PFSK-1 (cell line): Measurements from ENCODE around the gene KCNQ1.

ENCODE experiments used
- FOXP2 ChIP-seq: optimal IDR thresholded peaks from 2 replicates; pipeline ENCODE3; 2011; ENCODE audit warnings: borderline replicate concordance, control low read depth, inconsistent platforms; ENCODE audit not compliant: insufficient read depth; ENCODE audit errors: extremely low read length, extremely low read depth
- POLR2AphosphoS5 ChIP-seq: IDR thresholded peaks from 2 replicates; pipeline ENCODE4 v1.6.1; 2012; ENCODE audit warnings: low read depth, mild to moderate bottlenecking, control low read depth, low read length, moderate library complexity
- REST ChIP-seq, 2 experiments: IDR thresholded peaks; 2 replicates each; pipeline versions ENCODE4 v1.6.1 to v1.8.0; 2011 to 2012; ENCODE audit warnings: low read depth in 2 of 2, low read length in 2 of 2, control low read depth in 1 of 2, inconsistent platforms in 1 of 2, mild to moderate bottlenecking in 1 of 2, moderate library complexity in 1 of 2; ENCODE audit not compliant: insufficient read depth in 1 of 2
- SIN3A ChIP-seq: IDR thresholded peaks from 2 replicates; pipeline ENCODE4 v1.6.1; 2012; ENCODE audit warnings: mild to moderate bottlenecking, low read length, moderate library complexity, borderline replicate concordance; ENCODE audit not compliant: insufficient read depth
- TAF1 ChIP-seq: IDR thresholded peaks from 2 replicates; pipeline ENCODE4 v1.6.1; 2012; ENCODE audit warnings: low read length, control low read depth, borderline replicate concordance; ENCODE audit not compliant: insufficient read depth

GRCh38 chr11:2531277-2531986 lies 86.6 kb downstream of the KCNQ1 start:
- TF ChIP-seq FOXP2 (no peak), POLR2AphosphoS5 (no peak), REST (IDR thresholded peaks at IDR 0.05; ENCODE audit: insufficient read depth in 1 of 2, low read depth in 2 of 2, low read length in 2 of 2) (no peak), TAF1 (no peak), SIN3A (no peak)
